ENCODE data around the gene BAIAP2. TPM values are rescaled to one million over a fixed set of nuclear protein-coding genes. Genes with fewer than 3 reads are reported as not detected.

The BAIAP2 gene
- total and polyA plus RNA-seq, 2 of the 13 experiments (the other 11 are each of a cell fraction or from before 2014, with no cell fraction given): 22.5 to 24.0 TPM

- intact Hi-C loops (cut with micrococcal nuclease; ENCODE audit: unreplicated experiment): loop anchor here (5.0 kb wide), 1 partner anchor 51 kb away; no protein-coding TSS in a partner anchor
- no TSS peak for BruUV-seq (replicated peaks)
- Histone ChIP-seq H3K27me3 (ENCODE audit: control insufficient read depth in 1 of 2, insufficient read depth in 2 of 2, low read length in 2 of 2) (peaks cover 3 to 30% of the 10 kb centered on the region in 2 experiments; a peak in 4 of 5 replicates), H3K4me1 (ENCODE audit: insufficient read depth, low read length) (peaks cover 63% of the 10 kb centered on the region), H2AFZ (ENCODE audit: low read length) (peak within 1 kb of the TSS; percentile 92), H3K4me3 (replicated peaks in 1 of 3; ENCODE audit: insufficient read depth in 1 of 3, low read depth in 2 of 3, low read length in 3 of 3) (peak within 1 kb of the TSS; percentile 87 to 95 (median 95)), H3K79me2 (ENCODE audit: insufficient read depth, low read length) (no peaks in the 10 kb centered on the region), H3K36me3 (replicated peaks in 1 of 2; ENCODE audit: control insufficient read depth in 1 of 2, insufficient read depth in 2 of 2, low read length in 2 of 2) (peaks cover 11 to 18% of the 10 kb centered on the region in 2 experiments), H3K9ac (ENCODE audit: insufficient read depth, low read depth, low read length) (peak within 1 kb of the TSS; percentile 87), H3K9me3 (ENCODE audit: low read length) (no peaks in the 10 kb centered on the region), H3K27ac (ENCODE audit: extremely low read length, insufficient read depth, low read length) (peak within 1 kb of the TSS; percentile 49), H4K20me1 (ENCODE audit: insufficient read depth, low read length) (no peaks in the 10 kb centered on the region), H3K4me2 (ENCODE audit: low read depth, low read length) (peak within 1 kb of the TSS; percentile 94)
- in situ Hi-C loops (cut with HindIII; ENCODE audit: extremely low pct_ligation_motif_present, low pct_unique_long_range_greater_than_20kb): no loop called here
- DNase-seq (ENCODE audit: low spot score) (peak; percentile 60), FAIRE-seq (no peak), ATAC-seq (peak; percentile 13)
- WGBS (ENCODE audit: low lambda C conversion rate): under 1% methylated on average over 30 of the region's 66 CpGs
- CTCF ChIA-PET (ENCODE audit: low intra/inter-chr PET ratio, low total read pairs): interaction anchor here (1.9 kb wide), 1 partner anchor 110 kb away, joined by 15 read pairs; no protein-coding TSS in a partner anchor
- POLR2A ChIA-PET: interaction anchor here (0.9 to 1.9 kb wide), 6 partner anchors 9 to 537 kb away, joined by 3 to 10 read pairs (median 5); no protein-coding TSS in a partner anchor
- TF ChIP-seq ZNF589 (CRISPR knock-in tag; conservative IDR thresholded peaks at IDR 0.05): no peak
- peak; percentile 49; the same call in 1 of the 2 replicates for TF ChIP-seq POGZ (CRISPR knock-in tag; IDR thresholded peaks at IDR 0.05)
- TF ChIP-seq PHF20 (CRISPR knock-in tag; IDR thresholded peaks at IDR 0.05): peak; percentile 79
- TF ChIP-seq NR2F2 (IDR thresholded peaks at IDR 0.05; ENCODE audit: borderline replicate concordance, low read depth): peak; percentile 14; the same call in 1 of the 2 replicates
- no peak for TF ChIP-seq MYNN (CRISPR knock-in tag; IDR thresholded peaks at IDR 0.05; ENCODE audit: low read depth)
- TF ChIP-seq ASH2L (IDR thresholded peaks at IDR 0.05; ENCODE audit: insufficient read length, low read depth, low read length): peak; percentile 68
- TF ChIP-seq CBX5 (CRISPR knock-in tag; IDR thresholded peaks at IDR 0.05; ENCODE audit: borderline replicate concordance): 0 out of 2 replicates have a peak, but pooled peaks have one; percentile 23
- TF ChIP-seq FOXJ3 (CRISPR knock-in tag; IDR thresholded peaks at IDR 0.05; ENCODE audit: borderline replicate concordance): no peak
- TF ChIP-seq ZNF451 (CRISPR knock-in tag; IDR thresholded peaks at IDR 0.05): peak; percentile 80
- no peak for TF ChIP-seq SYNCRIP (IDR thresholded peaks at IDR 0.05; ENCODE audit: insufficient read depth, low read depth, low read length)
- peak; percentile 15 for TF ChIP-seq HNRNPLL (IDR thresholded peaks at IDR 0.05; ENCODE audit: low read depth, low read length, poor library complexity, severe bottlenecking)
- TF ChIP-seq HMGXB4 (CRISPR knock-in tag; IDR thresholded peaks at IDR 0.05; ENCODE audit: borderline replicate concordance in 1 of 2, low read depth in 1 of 2): peak in 1 of 2 experiments; percentile 72; a peak in 1 of 4 replicates
- TF ChIP-seq GMEB2 (CRISPR knock-in tag; IDR thresholded peaks at IDR 0.05; ENCODE audit: low read depth): no peak
- no peak for TF ChIP-seq SNAPC5 (CRISPR knock-in tag; IDR thresholded peaks at IDR 0.05; ENCODE audit: borderline replicate concordance)
- TF ChIP-seq ZXDC (CRISPR knock-in tag; IDR thresholded peaks at IDR 0.05): peak; percentile 60; the same call in 1 of the 2 replicates
- TF ChIP-seq CCDC6 (CRISPR knock-in tag; IDR thresholded peaks at IDR 0.05): peak; percentile 65; the same call in 1 of the 2 replicates
- no peak for TF ChIP-seq KDM4B (CRISPR knock-in tag; IDR thresholded peaks at IDR 0.05)
Observed at GRCh38 chr17:80991645-80992076, 43.3 kb upstream of the BAIAP2 start, which contains the start of gene CHMP6. Gene CHMP6, plus strand, starts transcription at chr17:80991841. Its CDS starts 78 bp downstream, at chr17:80991919.
